Karpas-422 (cell line): ENCODE data around the gene RAB3IL1. TPM values are rescaled to one million over a fixed set of nuclear protein-coding genes. Genes with fewer than 3 reads are reported as not detected.

Experiments used
- DNase-seq: peaks from one replicate; pipeline ENCODE4 v3.0.0-alpha.2; 2015
- H2AFZ ChIP-seq: fragments of 200-600 bp; sonication (generic); 2 replicates; pipeline ENCODE4 v1.6.1; 2014; ENCODE audit warnings: antibody characterized with exemption, low read length, mixed read lengths
- H3K27ac ChIP-seq: fragments of 200-600 bp; sonication (generic); 2 replicates; pipeline ENCODE4 v1.5.1; 2014; ENCODE audit warnings: mild to moderate bottlenecking, low read length, moderate library complexity
- H3K27me3 ChIP-seq: fragments of 200-600 bp; sonication (generic); 2 replicates; pipeline ENCODE4 v1.6.1; 2014; ENCODE audit warnings: low read length, mixed read lengths
- H3K36me3 ChIP-seq: fragments of 200-600 bp; sonication (generic); 2 replicates; pipeline ENCODE4 v1.6.1; 2014; ENCODE audit warnings: low read length, mixed read lengths; ENCODE audit not compliant: insufficient read depth
- H3K4me1 ChIP-seq: fragments of 200-600 bp; sonication (generic); 2 replicates; pipeline ENCODE4 v1.6.1; 2014; ENCODE audit warnings: mild to moderate bottlenecking, low read length, mixed read lengths
- H3K4me2 ChIP-seq: fragments of 200-600 bp; sonication (generic); 2 replicates; pipeline ENCODE4 v1.6.1; 2014; ENCODE audit warnings: low read length, low read depth, mild to moderate bottlenecking; ENCODE audit not compliant: poor library complexity, severe bottlenecking
- H3K4me3 ChIP-seq: fragments of 200-600 bp; sonication (generic); 2 replicates; pipeline ENCODE4 v1.5.1; 2014; ENCODE audit warnings: mild to moderate bottlenecking, antibody characterized with exemption, low read length, mixed read lengths
- H3K79me2 ChIP-seq: fragments of 200-600 bp; sonication (generic); 2 replicates; pipeline ENCODE4 v1.6.1; 2014; ENCODE audit warnings: mild to moderate bottlenecking, low read length, mixed read lengths
- H3K9ac ChIP-seq: fragments of 200-600 bp; sonication (generic); 2 replicates; pipeline ENCODE4 v1.6.0; 2014; ENCODE audit warnings: low read length
- H3K9me2 ChIP-seq: fragments of 200-600 bp; sonication (generic), shearing (Covaris generic); replicated peaks from 2 replicates; pipeline ENCODE4 v1.6.0; 2014; ENCODE audit warnings: mild to moderate bottlenecking, low read length, moderate library complexity; ENCODE audit not compliant: insufficient read depth
- H3K9me3 ChIP-seq: fragments of 300-700, 200-600 bp; sonication (generic); 2 replicates; pipeline ENCODE4 v1.6.1; 2014; ENCODE audit warnings: low read length, mixed read lengths
- H4K20me1 ChIP-seq: fragments of 200-600 bp; sonication (generic); 2 replicates; pipeline ENCODE4 v1.6.1; 2014; ENCODE audit warnings: mild to moderate bottlenecking, antibody characterized with exemption, low read length, low read depth; ENCODE audit not compliant: insufficient read depth
- total RNA-seq: library from RNA; depleted of rRNA; stranded (reverse); fragments of >200 nt; shearing (Covaris generic); gene quantifications from 2 replicates; pipeline ENCODE4 v1.2.3, GENCODE V29; 2014; ENCODE audit warnings: low replicate concordance

The RAB3IL1 gene
- total RNA-seq, 1 experiment from 2014 or later = not detected

DNA sequence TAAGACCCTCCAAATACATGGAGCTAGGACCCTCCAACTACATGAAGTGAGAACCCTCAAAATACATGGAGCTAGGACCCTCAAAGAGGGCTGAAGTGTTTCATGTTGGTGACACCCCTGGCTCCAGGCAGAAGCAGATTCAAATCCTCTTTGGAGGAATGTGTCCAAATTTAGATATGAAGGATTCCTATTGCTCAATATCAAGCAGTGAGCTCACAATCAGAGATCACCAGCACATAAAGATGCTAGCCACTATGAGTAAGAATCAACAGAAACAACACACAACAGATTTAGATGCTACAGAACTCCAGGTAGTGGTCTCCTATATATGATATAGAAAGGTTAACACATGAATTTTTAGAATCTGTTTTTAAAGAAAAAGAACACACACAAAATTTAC lies 11.2 kb upstream of the RAB3IL1 start:
- H3K79me2 ChIP-seq = no peaks in the 10 kb centered on the region
- no peaks in the 10 kb centered on the region for H3K27me3 ChIP-seq
- H3K9ac ChIP-seq = no peak overlapping the region
- no peaks in the 10 kb centered on the region for H3K36me3 ChIP-seq
- no peak overlapping the region for H2AFZ ChIP-seq
- no peak overlapping the region for H3K4me3 ChIP-seq
- H3K9me2 ChIP-seq = no peaks in the 10 kb centered on the region
- no peaks in the 10 kb centered on the region for H4K20me1 ChIP-seq
- no peaks in the 10 kb centered on the region for H3K9me3 ChIP-seq
- no peak for DNase-seq
- no peak overlapping the region for H3K4me2 ChIP-seq
- no peaks in the 10 kb centered on the region for H3K4me1 ChIP-seq
- no peak overlapping the region for H3K27ac ChIP-seq

DNA sequence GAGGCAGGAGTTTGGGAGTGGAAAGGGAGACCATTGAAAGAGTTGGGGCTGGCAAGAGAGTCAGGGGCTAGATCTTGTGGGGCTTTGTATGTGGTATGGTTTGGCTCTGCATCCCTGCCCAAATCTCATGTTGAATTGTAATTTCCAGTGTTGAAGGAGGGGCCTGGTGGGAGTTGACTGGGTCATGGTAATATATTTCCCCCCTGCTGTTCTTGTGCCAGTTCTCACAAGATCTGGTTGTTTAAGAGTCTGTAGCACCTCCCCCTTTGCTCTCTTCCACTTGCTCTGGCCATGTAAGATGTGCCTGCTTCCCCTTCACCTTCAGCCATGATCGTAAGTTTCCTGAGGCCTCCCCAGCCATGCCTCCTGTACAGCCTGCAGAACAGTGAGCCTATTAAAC lies 10.1 kb upstream of the RAB3IL1 start:
- no peak for DNase-seq
- H3K36me3 ChIP-seq = no peaks in the 10 kb centered on the region
- H3K9me2 ChIP-seq = no peaks in the 10 kb centered on the region
- no peaks in the 10 kb centered on the region for H3K27me3 ChIP-seq
- H3K9me3 ChIP-seq = no peaks in the 10 kb centered on the region
- H2AFZ ChIP-seq = no peak overlapping the region
- no peak overlapping the region for H3K27ac ChIP-seq
- no peaks in the 10 kb centered on the region for H3K4me1 ChIP-seq
- H3K9ac ChIP-seq = no peak overlapping the region
- no peak overlapping the region for H3K4me3 ChIP-seq
- H3K4me2 ChIP-seq = no peak overlapping the region
- no peaks in the 10 kb centered on the region for H4K20me1 ChIP-seq
- no peaks in the 10 kb centered on the region for H3K79me2 ChIP-seq

DNA sequence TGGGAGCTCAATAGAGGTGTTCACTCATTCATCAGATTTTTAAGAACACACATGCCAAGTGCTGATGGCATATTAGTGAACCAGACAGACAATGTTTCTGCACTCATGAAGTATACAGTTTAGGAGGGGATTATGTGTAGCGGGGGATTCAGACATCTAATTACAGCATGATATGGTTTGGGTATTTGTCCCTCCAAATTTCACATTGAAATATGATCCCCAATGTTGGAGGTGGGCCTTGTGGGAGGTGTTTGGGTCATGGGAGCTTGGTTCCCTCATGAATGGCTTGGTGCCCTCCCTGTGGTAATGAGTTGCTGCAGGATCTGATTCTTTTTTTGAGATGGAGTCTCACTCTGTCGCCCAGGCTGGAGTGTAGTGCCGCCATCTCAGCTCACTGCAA lies 8.9 kb upstream of the RAB3IL1 start:
- no peak for DNase-seq
- no peak overlapping the region for H3K9ac ChIP-seq
- no peaks in the 10 kb centered on the region for H3K9me2 ChIP-seq
- no peaks in the 10 kb centered on the region for H3K36me3 ChIP-seq
- no peak overlapping the region for H3K4me3 ChIP-seq
- H3K9me3 ChIP-seq = no peaks in the 10 kb centered on the region
- H3K79me2 ChIP-seq = no peaks in the 10 kb centered on the region
- H2AFZ ChIP-seq = no peak overlapping the region
- H3K27me3 ChIP-seq = no peaks in the 10 kb centered on the region
- no peak overlapping the region for H3K4me2 ChIP-seq
- H3K4me1 ChIP-seq = no peaks in the 10 kb centered on the region
- no peaks in the 10 kb centered on the region for H4K20me1 ChIP-seq
- no peak overlapping the region for H3K27ac ChIP-seq

DNA sequence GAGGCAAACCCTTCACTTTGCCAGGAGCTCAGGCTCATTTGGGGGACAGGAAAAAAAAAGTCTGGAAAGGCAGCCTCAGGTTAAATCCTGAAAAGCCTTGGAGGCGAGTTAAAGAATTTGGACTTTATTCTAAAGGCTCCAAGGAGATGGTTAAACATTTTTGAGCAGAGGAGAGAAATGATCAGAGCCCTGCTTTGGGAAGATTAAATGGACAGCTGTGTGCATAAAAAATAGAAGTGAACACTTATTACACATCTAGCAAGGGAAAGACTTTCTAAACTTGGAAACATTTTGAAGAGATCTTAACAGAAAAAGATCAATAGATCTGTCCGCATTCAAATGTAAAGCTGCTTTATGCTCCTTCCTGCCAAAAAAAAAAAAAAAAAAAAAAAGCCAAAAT lies 8.4 kb upstream of the RAB3IL1 start:
- DNase-seq = no peak
- no peaks in the 10 kb centered on the region for H3K27me3 ChIP-seq
- no peak overlapping the region for H3K9ac ChIP-seq
- no peaks in the 10 kb centered on the region for H4K20me1 ChIP-seq
- no peak overlapping the region for H3K4me3 ChIP-seq
- H3K4me2 ChIP-seq = no peak overlapping the region
- H3K79me2 ChIP-seq = no peaks in the 10 kb centered on the region
- H3K27ac ChIP-seq = no peak overlapping the region
- H3K9me3 ChIP-seq = no peaks in the 10 kb centered on the region
- H3K4me1 ChIP-seq = no peaks in the 10 kb centered on the region
- no peaks in the 10 kb centered on the region for H3K9me2 ChIP-seq
- no peaks in the 10 kb centered on the region for H3K36me3 ChIP-seq
- H2AFZ ChIP-seq = no peak overlapping the region

DNA sequence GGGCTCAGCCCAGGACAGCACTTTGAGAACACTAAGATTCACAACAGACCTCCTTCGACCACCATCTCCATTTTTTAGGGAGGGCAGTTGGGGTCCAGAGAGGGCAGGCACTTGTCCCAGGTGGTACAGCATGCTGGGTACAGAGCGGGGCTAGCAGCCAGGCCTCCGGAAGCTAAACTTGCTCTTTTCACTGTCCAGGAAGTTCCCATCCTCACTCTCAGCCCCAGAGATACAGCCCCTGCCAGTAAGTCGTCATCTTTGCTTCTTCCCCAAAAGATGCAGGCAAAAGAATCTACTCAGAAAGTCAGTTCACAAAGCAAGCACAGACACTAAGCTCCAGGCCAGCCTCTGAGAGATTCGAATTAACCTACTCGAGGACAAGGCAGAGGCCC lies 6.7 kb upstream of the RAB3IL1 start:
- H3K9me2 ChIP-seq = no peaks in the 10 kb centered on the region
- no peaks in the 10 kb centered on the region for H3K36me3 ChIP-seq
- H3K4me3 ChIP-seq = no peak overlapping the region
- H2AFZ ChIP-seq = no peak overlapping the region
- no peaks in the 10 kb centered on the region for H3K79me2 ChIP-seq
- H3K4me1 ChIP-seq = no peaks in the 10 kb centered on the region
- H4K20me1 ChIP-seq = no peaks in the 10 kb centered on the region
- H3K27me3 ChIP-seq = no peaks in the 10 kb centered on the region
- no peak overlapping the region for H3K9ac ChIP-seq
- DNase-seq = no peak
- no peak overlapping the region for H3K4me2 ChIP-seq
- no peaks in the 10 kb centered on the region for H3K9me3 ChIP-seq
- H3K27ac ChIP-seq = no peak overlapping the region

DNA sequence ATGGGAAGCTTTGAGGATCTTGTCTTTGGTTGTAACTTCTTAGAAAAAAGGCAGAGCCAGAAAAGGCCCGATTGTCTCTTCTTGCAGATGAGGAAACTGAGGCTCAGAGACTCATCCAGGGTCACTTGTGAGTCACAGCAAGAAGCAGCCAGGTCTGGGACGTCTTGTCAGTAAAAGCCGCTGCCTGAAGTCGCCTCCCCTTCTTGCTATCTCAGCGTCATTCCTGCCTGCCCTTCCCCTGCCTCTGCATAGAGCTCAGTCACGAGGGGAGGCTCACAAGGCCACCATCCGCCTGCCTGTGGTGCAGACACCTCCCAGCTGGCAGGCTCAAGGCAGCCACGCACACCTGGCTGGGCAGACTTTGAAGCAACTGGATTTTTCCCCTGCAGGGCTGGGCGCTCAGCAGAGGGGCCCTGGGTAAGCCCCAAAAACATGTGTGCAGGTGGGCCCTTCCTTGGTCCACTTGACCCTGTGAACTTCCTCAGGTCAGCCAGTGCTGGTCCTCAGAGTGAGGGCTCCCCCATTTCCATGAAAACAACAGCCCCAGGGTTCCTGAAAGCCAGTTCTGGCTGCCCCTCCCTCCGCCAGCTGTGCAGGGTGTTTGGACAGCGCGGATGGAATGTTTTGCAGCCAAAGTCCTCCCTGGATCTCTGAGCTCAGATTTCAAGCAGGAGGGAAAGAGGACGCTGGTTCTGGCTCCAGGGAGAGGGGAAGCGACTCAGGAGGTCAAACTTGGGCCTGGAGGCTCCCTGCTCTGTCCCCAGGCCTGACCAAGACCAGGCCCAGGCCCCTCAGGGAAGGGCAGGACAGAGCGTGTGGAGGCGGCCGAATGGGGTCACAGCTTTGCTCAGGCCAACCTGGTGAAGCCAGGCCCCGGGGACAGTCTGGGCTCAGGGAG lies 6.0 kb upstream of the RAB3IL1 start:
- H3K4me2 ChIP-seq = no peak overlapping the region
- H3K79me2 ChIP-seq = no peaks in the 10 kb centered on the region
- H3K9me2 ChIP-seq = no peaks in the 10 kb centered on the region
- no peak overlapping the region for H3K9ac ChIP-seq
- no peaks in the 10 kb centered on the region for H4K20me1 ChIP-seq
- no peaks in the 10 kb centered on the region for H3K4me1 ChIP-seq
- H3K4me3 ChIP-seq = no peak overlapping the region
- DNase-seq = no peak
- no peaks in the 10 kb centered on the region for H3K27me3 ChIP-seq
- H3K27ac ChIP-seq = no peak overlapping the region
- H3K36me3 ChIP-seq = no peaks in the 10 kb centered on the region
- no peak overlapping the region for H2AFZ ChIP-seq
- H3K9me3 ChIP-seq = no peaks in the 10 kb centered on the region

DNA sequence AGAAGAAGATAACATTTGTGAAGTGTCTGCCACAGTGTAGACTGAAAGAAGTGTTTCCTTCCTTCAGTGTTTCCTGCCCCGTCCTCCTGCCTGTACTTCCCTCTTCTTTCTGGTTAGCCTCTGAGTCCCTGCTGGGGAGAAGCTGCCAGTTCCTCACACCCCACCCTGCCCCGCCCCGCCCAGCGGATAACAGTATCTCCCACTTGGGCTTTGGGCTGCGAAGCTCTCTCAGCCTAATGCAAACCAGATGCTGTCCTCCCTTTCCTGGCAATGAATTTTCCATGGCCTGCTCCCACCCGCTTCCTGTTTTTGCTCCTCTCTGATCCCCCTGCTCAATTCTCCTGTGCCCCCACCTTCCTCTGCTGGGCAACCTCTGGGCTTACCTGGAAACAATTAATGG lies 5.2 kb upstream of the RAB3IL1 start:
- no peaks in the 10 kb centered on the region for H3K9me2 ChIP-seq
- H3K9ac ChIP-seq = no peak overlapping the region
- H3K27ac ChIP-seq = no peak overlapping the region
- no peak overlapping the region for H2AFZ ChIP-seq
- H3K79me2 ChIP-seq = no peaks in the 10 kb centered on the region
- H3K4me1 ChIP-seq = no peaks in the 10 kb centered on the region
- no peaks in the 10 kb centered on the region for H3K36me3 ChIP-seq
- no peak overlapping the region for H3K4me2 ChIP-seq
- H3K27me3 ChIP-seq = no peaks in the 10 kb centered on the region
- H3K4me3 ChIP-seq = no peak overlapping the region
- H3K9me3 ChIP-seq = no peaks in the 10 kb centered on the region
- DNase-seq = no peak
- no peaks in the 10 kb centered on the region for H4K20me1 ChIP-seq

DNA sequence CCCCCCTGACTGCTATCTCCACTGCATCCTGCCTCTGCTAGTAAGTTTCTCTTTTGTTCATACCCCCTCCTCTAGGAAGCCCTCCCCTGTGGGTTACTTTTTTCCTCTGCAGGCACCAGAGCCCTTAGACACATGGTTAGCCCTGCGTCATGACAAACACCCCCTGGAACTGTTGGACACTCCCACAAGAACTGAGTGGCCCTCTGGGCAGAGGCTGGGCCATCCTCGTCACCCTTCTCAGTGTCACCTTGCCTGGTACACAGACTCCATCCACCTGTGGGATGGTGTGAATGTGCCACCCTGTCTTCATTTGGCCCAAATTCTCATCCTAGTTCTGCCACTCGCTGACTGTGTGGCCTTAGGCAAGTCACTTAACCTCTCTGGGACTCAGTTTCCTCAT lies 4.1 kb upstream of the RAB3IL1 start:
- H2AFZ ChIP-seq = no peak overlapping the region
- H3K9ac ChIP-seq = no peak overlapping the region
- H3K4me3 ChIP-seq = no peak overlapping the region
- H3K36me3 ChIP-seq = no peaks in the 10 kb centered on the region
- H3K27me3 ChIP-seq = no peaks in the 10 kb centered on the region
- no peak for DNase-seq
- H3K4me1 ChIP-seq = no peaks in the 10 kb centered on the region
- no peaks in the 10 kb centered on the region for H3K79me2 ChIP-seq
- H3K9me3 ChIP-seq = no peaks in the 10 kb centered on the region
- H4K20me1 ChIP-seq = no peaks in the 10 kb centered on the region
- H3K27ac ChIP-seq = no peak overlapping the region
- H3K4me2 ChIP-seq = no peak overlapping the region
- H3K9me2 ChIP-seq = no peaks in the 10 kb centered on the region
